LoVo (cell line): ENCODE results near the gene KCNK13.
"Not testable (repeated sequence)": the region's sequence is repeated elsewhere in the genome, so short reads cannot be mapped to it uniquely, and the experiment has no call there.

Experiments
- DNase-seq: peaks from one replicate; pipeline ENCODE4 v3.0.0-alpha.2; 2016; ENCODE audit warnings: low spot score

KCNK13 gene

DNA sequence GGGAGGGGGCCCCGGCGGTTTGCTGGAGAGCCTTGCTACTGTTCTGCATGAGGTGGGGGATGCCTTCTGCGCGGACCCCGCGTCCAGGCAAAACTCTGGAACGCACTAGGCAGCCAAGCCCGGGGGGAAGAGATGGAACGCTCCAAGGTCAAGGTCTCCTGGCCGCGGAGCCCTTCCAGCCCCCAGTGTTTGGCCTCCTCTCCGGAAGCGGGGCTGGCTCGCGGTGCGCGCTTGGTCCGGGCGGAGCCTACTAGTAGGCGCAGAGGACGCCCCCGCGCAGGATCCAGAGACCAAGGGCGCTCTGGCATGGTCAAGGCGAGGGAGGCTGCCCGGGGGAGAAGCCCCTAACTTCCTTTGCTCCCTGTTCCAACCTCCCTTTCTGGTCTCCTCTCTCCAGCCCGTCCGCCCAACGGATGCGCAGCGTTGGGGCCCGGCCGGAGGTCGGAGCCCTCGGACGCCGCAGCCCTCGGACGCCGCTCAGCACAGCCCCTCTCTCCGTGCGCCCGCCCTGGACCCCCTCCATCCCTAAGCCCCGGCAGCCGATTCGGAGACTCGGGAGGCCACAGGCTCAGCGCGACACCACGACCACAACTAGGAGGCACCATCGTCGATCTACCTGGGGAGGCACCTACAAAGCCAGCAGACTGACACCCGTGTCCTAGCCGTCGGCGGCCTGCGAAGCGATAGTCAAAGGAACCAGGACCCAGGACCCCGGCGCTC is 669 bp upstream of the KCNK13 start:
- DNase-seq = no peak

DNA sequence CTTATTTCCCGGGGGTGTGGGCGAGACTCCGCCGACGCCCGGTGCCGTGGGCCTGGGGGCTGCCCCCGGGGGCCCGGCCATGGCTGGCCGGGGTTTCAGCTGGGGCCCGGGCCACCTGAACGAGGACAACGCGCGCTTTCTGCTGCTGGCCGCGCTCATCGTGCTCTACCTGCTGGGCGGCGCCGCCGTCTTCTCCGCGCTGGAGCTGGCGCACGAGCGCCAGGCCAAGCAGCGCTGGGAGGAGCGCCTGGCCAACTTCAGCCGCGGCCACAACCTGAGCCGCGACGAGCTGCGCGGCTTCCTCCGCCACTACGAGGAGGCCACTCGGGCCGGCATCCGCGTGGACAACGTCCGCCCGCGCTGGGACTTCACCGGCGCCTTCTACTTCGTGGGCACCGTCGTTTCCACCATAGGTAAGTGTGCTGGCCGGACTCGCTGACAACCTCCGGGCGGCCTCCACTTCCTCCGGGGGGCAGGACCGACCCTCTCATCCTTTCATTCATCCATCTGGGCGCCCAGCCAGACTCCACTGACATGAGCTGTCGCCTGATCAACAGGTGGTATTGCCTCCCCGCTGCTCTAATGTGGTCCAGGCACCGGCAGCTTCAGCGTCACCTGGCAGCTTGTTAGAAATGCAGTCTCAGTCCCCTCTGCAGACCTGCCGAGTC is 467 bp downstream of the KCNK13 start:
- no peak for DNase-seq

DNA sequence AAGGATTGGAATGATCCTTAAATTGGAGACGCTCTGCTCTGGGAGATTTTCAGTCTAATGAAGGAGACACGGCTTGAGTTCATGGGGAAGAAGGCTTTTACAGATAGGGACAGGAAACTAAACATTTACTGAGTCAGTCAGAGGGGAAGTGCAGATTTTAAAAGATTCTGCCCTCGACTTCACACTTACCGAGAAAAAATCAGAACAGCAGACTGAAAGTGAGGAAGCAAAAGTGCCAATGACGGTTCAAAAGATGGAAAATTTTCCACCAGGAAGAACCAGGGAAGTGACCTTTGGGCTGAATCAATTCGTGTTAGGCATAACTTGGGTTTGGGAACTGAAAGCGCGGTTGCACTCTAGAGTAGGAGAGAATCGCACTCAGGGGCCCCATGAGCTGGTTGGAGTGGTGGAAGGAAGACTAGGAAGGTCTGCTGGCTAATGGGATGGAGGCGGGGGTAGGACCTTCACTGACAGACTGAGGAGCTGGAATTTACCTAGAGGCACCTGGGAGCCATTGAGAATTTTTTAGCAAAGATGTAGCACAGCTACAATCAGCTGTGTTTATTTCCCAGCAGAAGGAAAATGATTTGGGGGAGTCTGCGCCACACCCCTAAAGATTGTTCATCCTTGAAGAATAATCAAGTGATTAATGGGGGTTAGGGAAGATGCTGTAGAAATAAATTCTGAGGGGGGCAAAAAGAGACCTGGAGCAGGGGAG is 1.2 kb downstream of the KCNK13 start:
- no peak for DNase-seq

DNA sequence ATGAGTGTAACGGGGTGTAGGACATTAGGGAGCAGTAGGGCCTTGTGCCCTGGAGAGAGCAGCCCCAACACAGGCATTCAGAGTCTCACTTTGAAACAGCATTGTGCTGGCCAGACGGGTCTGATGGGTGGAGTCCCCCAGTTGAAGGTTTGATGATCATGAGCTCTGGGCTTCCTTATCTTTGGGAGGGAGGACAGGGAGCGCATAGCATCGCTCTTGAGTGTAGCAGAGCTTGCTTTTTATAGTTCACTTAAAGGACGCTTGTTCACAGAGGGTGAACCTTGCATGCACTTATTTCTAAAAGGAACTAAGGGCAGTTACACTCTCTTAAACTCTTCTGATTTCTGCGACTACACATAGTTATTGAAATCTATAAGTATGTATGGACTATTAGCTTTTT is 10.6 kb downstream of the KCNK13 start:
- no peak for DNase-seq

DNA sequence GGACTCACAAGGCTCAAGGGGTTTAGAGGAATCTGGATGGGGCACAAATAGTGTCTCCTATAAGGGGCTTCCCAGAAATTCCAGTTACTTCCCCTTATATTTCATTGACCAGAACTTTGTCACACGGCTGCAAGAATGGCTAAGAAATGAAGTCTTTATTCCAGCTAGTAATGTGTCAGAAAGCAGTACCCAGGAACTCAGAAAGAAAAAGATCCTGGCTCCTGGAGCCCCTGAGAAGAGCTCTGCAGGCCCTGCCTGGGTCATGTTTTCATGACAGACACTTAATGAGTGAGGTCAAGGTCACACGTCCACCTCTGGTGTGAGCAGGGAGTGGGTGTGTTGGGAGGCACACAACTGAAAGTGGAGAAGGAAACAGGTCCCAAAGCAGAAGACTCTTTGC is 17.8 kb downstream of the KCNK13 start:
- no peak for DNase-seq

DNA sequence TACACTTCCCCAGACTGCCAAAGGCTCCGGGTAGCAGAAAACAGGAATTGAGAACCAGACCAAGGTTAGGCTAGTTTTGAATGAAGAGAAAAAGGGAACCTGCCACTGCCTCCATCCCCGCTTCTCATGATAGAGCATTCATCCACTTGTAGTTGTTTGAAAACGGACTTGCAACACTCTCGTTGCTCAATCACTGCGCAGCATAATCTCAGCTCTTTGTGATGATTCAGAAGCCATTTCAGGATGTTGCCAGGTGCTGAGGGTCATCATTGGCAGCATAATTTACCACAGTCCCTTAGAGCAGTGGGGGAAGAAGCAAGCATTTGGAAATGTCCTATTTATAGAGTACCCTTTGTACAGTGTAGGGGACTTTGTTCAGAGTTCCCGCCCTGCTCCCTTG is 25.6 kb downstream of the KCNK13 start:
- no peak for DNase-seq

DNA sequence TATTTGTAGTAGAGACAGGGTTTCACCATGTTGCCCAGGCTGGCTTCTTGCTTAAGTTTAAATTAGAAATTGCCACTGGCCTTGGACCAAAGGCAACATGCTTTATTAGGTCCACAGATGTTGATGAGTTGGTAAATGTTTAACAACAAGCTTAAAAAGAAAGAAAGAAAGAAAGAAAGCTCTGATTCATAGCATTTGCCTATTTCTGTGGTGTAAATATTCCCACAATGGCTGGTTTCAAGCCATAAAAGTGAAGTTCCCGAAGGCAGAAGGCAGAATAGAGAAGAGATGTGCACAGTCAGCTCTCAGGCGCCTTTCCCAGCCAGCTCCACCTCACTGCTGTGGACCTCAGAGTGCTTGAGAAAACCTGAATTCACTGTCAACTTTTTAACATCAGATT is 26.4 kb downstream of the KCNK13 start:
- DNase-seq = no peak

DNA sequence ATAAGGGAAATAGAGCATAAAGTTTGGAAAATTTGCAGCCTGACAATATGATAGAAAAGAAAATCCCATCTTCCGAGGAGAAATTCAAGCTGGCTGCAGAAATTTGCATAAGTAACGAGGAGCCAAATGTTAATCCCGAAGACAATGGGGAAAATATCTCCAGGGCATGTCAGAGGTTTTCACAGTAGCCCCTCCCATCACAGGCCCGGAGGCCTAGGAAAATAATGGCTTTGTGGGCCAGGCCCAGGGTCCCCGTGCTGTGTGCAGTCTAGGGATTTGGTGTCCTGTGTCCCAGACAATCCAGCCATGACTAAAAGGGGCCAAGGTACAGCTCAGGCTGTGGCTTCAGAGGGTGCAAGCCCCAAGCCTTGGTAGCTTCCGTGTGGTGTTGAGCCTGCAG is 27.7 kb downstream of the KCNK13 start:
- DNase-seq = not testable (repeated sequence)

DNA sequence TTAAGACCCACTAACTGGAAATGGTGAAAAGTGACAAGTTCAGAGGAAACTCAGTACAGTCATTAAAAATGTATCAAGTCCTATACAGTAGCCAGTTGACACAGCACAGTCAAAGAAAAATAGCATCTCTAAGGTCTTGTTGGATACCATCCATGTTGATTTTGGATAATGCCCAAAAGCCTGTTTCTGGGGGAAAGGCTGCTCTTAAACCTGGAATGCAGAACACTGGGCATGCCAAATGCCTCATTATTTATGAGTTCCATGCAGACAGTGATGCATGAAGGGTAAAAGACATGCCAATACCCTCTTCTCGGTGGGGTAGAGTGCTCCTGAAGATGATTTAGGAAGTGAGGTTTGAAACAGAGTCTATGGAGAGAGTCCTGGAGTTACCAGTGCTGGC is 29.6 kb downstream of the KCNK13 start:
- no peak for DNase-seq

DNA sequence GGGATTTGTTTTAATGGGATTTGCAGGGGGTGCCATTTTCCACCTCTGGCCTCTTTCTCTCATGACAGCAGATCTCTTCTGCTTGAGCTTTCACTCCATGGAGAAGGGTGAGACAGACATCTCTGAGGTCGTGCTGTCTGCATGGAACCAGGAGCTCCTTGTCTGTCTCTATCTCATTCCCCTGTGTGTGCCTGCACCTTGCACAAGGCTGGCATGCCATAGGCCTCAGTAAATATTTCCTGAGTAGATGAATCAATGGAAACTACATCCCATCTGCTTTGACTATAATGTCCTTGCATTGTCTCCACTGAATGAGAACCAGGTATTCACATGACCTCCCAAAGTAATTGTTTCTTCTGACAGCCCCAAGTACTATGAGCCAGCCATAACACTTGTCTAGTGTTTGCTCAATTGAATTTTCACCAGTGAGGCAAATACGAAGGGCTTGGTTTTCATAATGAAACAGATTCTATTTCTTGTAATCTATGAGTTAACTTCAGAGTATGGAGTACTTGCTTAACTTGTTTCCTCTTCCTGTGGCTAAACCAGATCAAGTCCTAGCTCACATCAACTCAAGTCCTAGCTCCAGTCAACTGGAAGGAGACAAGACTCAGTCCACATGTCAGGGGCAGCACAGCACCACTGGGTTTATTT is 32.3 kb downstream of the KCNK13 start:
- DNase-seq = no peak

DNA sequence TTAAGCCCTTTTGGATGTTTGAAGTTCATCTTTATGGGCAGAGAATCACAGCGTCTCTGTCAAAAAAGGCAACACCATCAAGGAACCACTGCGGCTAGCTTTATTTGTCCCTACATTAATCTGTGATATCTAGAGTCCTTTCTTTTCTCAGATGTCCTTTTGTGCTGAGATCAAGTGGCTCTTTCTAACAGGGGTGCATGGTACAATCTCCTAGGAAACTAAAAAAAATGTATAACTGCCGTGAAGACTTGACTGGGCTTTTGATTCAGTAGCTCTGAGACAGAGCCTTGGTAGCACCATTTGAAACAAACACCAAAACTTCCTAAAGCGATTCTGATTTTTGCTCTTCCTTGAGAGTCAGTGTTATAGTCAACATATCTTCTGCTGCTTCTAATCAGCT is 33.3 kb downstream of the KCNK13 start:
- DNase-seq = no peak

DNA sequence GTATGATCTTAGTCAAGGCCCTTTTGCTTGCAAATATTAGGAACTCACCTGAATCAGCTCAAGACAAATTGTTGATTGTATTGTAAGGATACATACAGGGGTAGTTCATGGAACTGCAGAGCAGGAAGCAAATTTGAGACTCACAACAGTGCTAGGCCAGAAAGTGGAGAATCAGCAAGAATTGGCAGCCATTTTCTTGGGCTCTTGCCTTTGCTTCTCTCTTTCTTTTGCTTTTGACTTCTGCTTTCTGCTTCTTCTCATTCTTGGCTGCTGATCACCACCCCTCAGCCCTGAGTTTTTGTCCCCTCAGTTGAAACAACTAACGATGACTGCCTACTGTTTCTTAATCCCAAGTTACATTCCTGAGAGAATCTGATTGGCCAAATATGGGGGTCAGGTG is 34.8 kb downstream of the KCNK13 start:
- DNase-seq = no peak

DNA sequence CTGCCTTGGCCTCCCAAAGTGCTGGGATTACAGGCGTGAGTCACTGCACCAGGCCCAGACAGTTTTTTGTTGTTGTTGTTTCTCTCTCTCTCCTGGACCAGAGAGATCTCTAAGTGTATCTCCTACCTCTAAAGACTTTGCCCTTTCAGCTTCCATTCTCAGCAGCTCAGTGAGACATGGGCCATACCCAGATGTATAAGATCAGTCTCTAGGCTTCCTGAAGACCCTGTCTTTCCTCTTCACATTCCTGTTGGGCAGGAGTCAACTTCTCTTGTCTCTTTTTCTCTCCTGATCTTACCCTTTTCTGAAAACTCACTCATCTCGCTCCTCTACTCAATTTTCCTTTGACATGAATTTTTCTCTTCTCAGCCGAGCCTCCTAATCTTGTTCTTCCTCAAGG is 42.0 kb downstream of the KCNK13 start:
- no peak for DNase-seq

DNA sequence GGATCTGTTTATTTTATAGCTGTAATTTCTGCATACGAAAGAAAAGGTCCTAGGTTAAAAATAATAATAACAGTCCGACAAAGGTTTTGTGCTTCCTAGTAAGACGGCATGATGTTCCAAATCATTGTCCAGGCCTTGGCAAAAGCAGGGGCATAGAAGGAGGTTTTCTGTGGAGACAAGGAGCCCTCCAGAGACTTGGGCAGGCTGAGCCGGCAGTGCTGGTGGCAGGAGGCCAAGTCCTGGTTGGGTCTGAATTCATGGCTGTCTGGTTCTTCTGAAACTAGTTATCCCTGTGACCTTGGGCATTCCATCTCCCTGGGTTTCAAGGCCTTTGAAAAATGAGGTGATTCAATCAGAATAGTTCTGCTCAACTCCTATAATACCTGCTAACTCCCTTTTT is 44.0 kb downstream of the KCNK13 start:
- no peak for DNase-seq

DNA sequence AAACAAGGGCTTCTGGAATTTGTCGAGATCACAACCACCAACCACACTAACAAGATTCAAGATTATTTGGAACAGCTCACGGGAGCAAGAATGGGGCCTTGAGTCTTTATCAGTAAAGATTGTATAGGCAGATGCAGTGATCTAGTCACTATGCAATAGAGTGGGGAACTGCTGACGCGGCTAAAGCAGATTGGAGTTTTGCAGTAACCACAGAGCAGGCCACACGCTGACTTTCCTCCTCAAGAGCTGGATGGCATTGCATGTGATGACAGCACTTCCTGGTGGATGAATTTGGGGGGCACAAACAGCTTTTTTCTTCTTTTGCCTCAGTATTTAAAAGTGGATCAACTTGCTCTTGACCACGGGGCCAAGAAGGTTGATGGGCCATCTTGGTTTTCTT is 46.0 kb downstream of the KCNK13 start:
- no peak for DNase-seq

DNA sequence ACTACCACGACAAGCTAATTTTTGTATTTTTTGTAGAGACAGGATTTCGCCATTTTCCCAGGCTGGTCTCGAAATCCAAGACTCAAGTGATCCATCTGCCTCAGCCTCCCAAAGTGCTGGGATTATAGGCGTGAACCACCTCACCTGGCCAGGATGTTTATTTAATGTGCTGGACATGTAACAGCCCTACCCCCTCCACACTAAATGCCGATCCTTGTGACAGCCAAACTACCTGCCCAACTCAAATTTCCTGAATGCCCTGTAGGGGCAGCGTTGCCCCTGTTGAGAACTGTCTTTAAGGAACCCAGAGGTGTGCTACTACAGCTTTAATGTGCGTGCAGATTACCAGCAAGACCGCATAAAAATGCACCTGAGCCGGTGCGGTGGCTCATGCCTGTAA is 48.1 kb downstream of the KCNK13 start:
- no peak for DNase-seq

DNA sequence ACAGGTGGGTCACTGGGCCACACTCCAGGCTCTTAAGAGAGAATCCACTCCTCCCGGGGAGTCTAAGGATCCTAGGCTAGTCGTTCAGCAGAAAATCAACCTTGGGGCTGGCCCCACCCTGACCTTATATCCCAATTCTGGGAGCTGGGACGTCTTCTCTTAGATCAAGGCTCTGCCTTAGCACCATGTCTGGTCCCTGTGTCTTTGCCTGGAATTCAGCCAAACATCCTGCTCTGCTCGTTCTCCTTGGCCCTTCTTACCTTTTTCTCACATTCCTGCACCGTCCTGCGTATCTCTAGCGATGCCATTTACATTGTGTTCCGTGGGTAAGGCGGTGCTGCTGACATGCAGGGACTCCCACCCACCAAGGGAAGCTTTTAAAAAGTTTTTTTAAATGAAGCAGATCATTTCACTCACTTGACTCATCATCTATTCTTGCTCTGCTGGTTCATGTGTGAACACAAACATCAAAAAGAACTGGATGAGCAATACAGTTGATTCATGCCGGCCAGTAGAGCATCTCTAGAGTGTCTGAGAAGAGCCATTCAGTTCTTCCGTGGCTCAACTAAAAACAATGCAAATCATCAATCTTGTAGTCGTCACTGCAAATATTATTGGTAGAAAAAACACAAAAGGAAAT is 50.2 kb downstream of the KCNK13 start:
- no peak for DNase-seq

DNA sequence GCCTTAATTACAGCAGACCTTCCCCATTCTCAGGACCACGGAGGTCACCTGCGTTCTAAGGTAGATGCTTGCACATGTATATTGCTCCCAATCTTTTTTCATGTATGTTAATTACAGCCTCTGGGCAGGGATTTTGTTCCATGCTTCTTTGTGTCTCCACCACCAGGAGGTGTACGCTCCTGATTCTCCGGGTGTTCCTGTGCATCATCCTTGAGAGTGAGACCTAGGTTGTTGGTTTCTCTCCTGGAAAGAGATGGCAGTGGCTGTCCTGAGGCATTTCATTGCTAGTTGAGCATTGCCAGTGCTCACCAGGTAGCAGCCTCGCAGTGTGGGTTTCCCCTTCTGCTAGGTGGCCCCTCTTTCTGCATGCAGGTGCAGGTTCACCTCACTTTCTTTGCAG is 52.8 kb downstream of the KCNK13 start:
- no peak for DNase-seq

DNA sequence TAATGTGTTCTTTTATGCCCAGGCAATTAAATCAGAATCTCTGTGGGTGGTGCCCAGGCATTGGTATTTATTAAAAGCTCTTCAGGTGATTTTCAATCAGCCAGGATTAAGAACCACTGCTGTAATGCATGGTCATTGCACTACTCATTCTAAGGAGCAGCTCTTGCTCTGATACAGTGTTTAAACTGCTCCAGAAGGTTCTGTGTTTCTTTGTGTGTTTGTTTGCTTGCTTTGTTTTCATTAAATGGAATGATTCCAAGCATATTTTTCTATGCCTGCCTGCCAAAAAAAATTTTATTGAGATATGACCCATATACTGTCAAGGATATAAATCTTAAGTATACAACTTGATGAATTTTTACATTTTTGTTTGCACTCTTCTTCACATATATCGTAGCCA is 54.0 kb downstream of the KCNK13 start:
- DNase-seq = no peak

DNA sequence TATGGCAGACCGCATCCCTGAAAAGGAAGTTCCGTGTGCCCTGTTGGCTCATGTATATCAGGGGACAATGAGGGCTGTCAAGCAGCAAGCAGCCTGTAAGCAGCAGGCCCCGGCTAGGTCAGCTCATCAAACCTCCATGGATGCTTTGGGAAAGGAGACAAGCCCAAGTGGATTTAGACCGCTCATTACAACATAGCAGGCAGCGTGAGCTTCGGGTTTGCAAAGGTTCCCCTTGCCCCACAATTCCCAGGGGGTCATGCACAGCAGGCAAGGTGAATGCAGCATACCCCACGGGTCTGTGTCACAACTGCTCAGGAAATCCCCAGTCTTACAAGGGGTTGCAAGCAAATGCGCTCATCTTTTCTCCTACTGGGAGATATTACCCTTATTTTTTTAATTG is 54.6 kb downstream of the KCNK13 start:
- no peak for DNase-seq

DNA sequence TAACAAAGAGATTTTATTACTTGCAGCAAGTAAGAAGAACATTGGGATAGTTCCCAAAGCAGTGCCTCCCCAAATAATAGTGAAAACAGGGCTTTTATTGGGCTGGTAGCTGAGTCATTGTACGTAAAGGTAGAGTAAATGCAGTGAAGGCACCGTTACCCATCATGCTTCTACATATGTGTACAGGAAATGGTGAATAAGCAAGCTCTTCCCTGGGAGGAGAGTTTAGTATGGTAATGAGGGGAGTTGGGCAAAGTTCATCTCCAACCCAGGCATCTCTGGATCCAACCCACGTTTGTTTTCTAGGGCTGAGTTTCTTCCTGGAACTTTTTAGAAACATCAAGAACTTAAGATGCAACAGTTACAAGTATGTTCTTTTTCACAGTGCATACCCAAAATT is 56.2 kb downstream of the KCNK13 start:
- DNase-seq = no peak

DNA sequence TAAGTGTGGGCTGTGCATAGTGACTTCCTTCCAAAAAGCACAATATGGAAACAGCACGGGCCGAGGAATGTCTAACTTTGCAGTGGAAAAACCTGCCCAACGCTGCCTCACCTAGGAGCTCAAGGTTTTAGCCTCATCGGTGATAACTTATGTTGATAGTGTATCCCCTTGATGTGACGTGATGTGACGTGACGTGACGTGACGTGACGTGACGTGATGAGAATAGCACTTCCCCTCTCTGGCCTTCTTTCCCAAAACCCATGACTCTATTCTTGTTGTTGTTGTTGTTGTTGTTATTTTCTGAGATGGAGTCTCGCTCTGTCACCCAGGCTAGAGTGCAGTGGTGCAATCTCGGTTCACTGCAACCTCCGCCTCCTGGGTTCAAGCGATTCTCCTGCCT is 64.5 kb downstream of the KCNK13 start:
- DNase-seq = no peak
